MCF 10A (cell line): ENCODE data around the gene FMNL2. TPM values are rescaled to one million over a fixed set of nuclear protein-coding genes. Genes with fewer than 3 reads are reported as not detected.
A peak's percentile ranks its signal among the peaks of the same experiment; 100 is the strongest.

Experiments
- BruUV-seq: library from RNA; stranded (reverse); fragments of 400-500 nt; replicated peaks from 2 replicates; lab custom pipeline; 2021; lab: Mats Ljungman, UMichigan
- CTCF ChIA-PET: fragments of 300-600 bp; sonication (Branson Sonifier 250); formaldehyde crosslinking; extraction: SDS; loops from one replicate; lab custom pipeline; 2021; ENCODE audit warnings: antibody characterized with exemption, inconsistent platforms; lab: Yijun Ruan, JAX
- POLR2A ChIA-PET: fragments of 300-600, 350-650 bp; sonication (Branson Sonifier 250); formaldehyde crosslinking; extraction: SDS; loops from one replicate; lab custom pipeline; 2020; ENCODE audit warnings: antibody characterized with exemption, inconsistent platforms; lab: Yijun Ruan, JAX
- DNase-seq: peaks from one replicate; pipeline ENCODE4 v3.0.0-alpha.2; 2018; ENCODE audit not compliant: unreplicated experiment
- H3K27ac Mint-ChIP-seq: one replicate; pipeline ENCODE4 v1.8.0; 2022; ENCODE audit warnings: mild to moderate bottlenecking, low read depth, mixed read lengths; ENCODE audit not compliant: unreplicated experiment
- H3K27me3 Mint-ChIP-seq: one replicate; pipeline ENCODE4 v1.8.0; 2022; ENCODE audit warnings: mixed read lengths; ENCODE audit not compliant: insufficient read depth, unreplicated experiment
- H3K36me3 Mint-ChIP-seq: one replicate; pipeline ENCODE4 v1.8.0; 2022; ENCODE audit warnings: mild to moderate bottlenecking, moderate library complexity, mixed read lengths; ENCODE audit not compliant: insufficient read depth, unreplicated experiment
- H3K4me1 Mint-ChIP-seq: one replicate; pipeline ENCODE4 v1.8.0; 2022; ENCODE audit warnings: mixed read lengths; ENCODE audit not compliant: insufficient read depth, unreplicated experiment
- H3K4me3 Mint-ChIP-seq: one replicate; pipeline ENCODE4 v1.8.0; 2022; ENCODE audit warnings: mild to moderate bottlenecking, moderate library complexity, mixed read lengths; ENCODE audit not compliant: unreplicated experiment
- H3K9me3 Mint-ChIP-seq: one replicate; pipeline ENCODE4 v1.8.0; 2022; ENCODE audit warnings: mixed read lengths; ENCODE audit not compliant: unreplicated experiment
- intact Hi-C: fragments of 100-400 bp; cut with micrococcal nuclease; formaldehyde crosslinking; loops from 2 replicates; pipeline ENCODE4 v1.14.1; 2022
- total RNA-seq: library from RNA; stranded (reverse); gene quantifications from 2 replicates; pipeline ENCODE4 v1.2.3, GENCODE V29; 2022
- TF ChIP-seq, protein P1 (sequence below): fragments of 200-600 bp; IDR thresholded peaks from one replicate; pipeline ENCODE4 v1.8.0; 2022; ENCODE audit warnings: antibody characterized with exemption, mild to moderate bottlenecking; ENCODE audit not compliant: unreplicated experiment

The FMNL2 gene
- total RNA-seq, 1 experiment from 2014 or later: 76.5 TPM

DNA sequence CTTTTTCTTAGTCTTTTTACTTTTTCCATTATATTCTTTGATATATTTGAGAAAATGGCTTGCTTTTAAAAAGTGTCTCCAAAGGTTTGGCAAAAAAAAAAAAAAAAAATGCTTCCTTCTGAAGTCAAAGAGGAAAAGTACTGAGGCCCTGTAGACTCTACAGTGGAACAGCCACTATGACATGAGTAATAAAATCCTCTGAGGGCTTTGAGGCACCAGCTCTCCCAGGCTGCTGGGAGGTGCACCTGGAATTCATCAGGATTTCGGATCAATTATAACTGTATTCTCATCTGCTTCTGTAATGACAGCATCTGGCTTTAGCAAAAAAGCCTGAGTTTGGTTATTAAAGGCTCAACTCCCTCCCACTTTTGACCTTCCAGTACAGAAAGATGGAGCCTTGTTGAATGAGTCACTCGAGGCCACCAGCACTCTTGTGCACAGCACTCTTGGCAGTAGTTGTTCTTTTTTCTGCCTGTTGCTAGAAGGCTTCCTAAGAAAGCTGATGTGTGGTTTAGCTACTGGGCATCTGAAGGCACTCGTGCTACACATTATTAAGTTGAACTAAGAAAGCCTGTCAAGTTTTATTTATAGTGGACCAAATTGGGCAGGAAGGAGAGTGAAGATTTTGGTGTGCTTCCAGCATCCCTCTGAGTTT, 251.0 kb downstream of the FMNL2 start:
- TF ChIP-seq, protein P1, sequence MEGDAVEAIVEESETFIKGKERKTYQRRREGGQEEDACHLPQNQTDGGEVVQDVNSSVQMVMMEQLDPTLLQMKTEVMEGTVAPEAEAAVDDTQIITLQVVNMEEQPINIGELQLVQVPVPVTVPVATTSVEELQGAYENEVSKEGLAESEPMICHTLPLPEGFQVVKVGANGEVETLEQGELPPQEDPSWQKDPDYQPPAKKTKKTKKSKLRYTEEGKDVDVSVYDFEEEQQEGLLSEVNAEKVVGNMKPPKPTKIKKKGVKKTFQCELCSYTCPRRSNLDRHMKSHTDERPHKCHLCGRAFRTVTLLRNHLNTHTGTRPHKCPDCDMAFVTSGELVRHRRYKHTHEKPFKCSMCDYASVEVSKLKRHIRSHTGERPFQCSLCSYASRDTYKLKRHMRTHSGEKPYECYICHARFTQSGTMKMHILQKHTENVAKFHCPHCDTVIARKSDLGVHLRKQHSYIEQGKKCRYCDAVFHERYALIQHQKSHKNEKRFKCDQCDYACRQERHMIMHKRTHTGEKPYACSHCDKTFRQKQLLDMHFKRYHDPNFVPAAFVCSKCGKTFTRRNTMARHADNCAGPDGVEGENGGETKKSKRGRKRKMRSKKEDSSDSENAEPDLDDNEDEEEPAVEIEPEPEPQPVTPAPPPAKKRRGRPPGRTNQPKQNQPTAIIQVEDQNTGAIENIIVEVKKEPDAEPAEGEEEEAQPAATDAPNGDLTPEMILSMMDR: no peak
- POLR2A ChIA-PET: interaction anchor here (0.6 to 3.1 kb wide), 4 partner anchors 13 to 120 kb away, joined by 3 to 8 read pairs (median 3); no protein-coding TSS in a partner anchor
- Mint-ChIP-seq H3K36me3 (peaks cover 29% of the 10 kb centered on the region), H3K4me1 (peaks cover 36% of the 10 kb centered on the region), H3K27ac (peak overlapping the region; percentile 16), H3K4me3 (no peak overlapping the region), H3K27me3 (no peaks in the 10 kb centered on the region), H3K9me3 (no peaks in the 10 kb centered on the region)
- DNase-seq: peak; percentile 63
- CTCF ChIA-PET: interaction anchor here (0.6 to 1.9 kb wide), 4 partner anchors 13 to 417 kb away, joined by 3 to 5 read pairs (median 4); no protein-coding TSS in a partner anchor
- no TSS peak for BruUV-seq
- intact Hi-C loops: no loop called here

DNA sequence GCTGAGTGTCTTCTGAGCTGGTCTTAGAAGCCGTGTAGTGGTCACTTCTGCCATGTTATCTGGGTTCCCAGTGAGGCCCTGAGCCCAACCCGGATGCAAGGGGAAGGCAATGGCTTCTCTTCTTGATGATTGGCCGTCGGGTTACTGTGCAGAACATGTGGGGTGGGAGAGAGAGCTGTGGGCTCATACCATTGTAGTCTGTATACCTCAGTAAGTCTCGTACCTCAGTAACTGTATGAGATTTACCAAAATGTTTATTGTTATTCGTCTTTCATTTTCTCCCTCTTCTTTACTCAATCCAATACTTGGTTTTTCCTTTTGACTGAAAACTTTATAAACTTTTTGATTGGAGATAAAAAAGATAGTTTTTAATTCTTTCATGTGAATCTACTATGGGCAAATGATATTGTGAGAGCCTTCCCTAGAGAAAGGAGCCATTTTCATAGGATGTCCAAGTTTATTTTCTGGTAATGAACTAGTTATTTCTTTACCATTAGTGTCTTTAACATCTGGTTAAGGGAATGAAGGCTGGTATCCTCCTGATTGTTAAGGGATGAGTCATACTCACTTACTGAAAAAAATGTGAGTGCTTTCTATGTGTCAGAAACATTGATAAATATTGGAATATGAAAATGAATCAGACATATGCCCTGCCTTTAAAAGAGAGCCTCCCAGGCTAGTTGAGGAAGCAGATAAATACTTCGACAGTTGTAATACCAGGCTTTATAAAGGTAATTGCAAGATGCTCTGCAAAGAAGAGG, 252.4 kb downstream of the FMNL2 start:
- peaks cover 32% of the 10 kb centered on the region for H3K4me1 Mint-ChIP-seq
- POLR2A ChIA-PET: interaction anchor here (3.1 kb wide), 1 partner anchor 14 kb away, joined by 8 read pairs; no protein-coding TSS in a partner anchor

DNA sequence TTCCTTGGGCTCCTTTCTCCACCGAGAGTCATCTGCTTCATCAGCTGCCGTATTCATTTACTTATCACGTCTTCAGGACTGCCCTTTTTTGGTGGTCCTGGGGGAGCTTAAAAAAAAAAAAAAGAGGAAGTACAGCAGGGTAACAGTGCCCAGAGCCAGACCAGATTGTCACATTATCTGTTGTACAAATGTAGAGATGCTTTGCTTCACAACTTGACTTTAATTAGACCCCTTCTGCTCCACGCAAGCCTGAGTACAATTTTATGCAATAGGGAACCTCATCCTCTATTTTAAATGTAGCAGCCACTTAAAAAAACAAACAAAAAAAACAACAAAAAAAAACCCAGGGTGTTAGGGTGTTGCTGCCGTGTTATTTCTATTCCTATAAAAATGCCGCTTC, 254.0 kb downstream of the FMNL2 start:
- peaks cover 30% of the 10 kb centered on the region for H3K4me1 Mint-ChIP-seq
- BruUV-seq: no TSS peak
- TF ChIP-seq, protein P1: no peak
- CTCF ChIA-PET: interaction anchor here (0.7 to 1.3 kb wide), 5 partner anchors 11 to 413 kb away, joined by 3 to 4 read pairs (median 3); partner anchors contain the start of gene STAM2
- intact Hi-C loops: no loop called here
- no peaks in the 10 kb centered on the region for H3K27me3 Mint-ChIP-seq
- no peak overlapping the region for H3K27ac Mint-ChIP-seq
- no peak overlapping the region for H3K4me3 Mint-ChIP-seq
- no peaks in the 10 kb centered on the region for H3K9me3 Mint-ChIP-seq
- DNase-seq: no peak
- peaks cover 27% of the 10 kb centered on the region for H3K36me3 Mint-ChIP-seq
- POLR2A ChIA-PET: interaction anchor here (1.1 kb wide), 2 partner anchors 23 to 413 kb away, joined by 3 read pairs; no protein-coding TSS in a partner anchor

More for the DNA sequence above, 252.4 kb downstream of the FMNL2 start:
- no peaks in the 10 kb centered on the region for H3K27me3 Mint-ChIP-seq
- intact Hi-C loops: no loop called here
- no peak for DNase-seq
- TF ChIP-seq, protein P1: no peak
- no peaks in the 10 kb centered on the region for H3K9me3 Mint-ChIP-seq
- peak overlapping the region; percentile 14 for H3K27ac Mint-ChIP-seq
- no TSS peak for BruUV-seq
- CTCF ChIA-PET: interaction anchor here (1.3 to 1.9 kb wide), 2 partner anchors 9 to 48 kb away, joined by 4 to 5 read pairs; no protein-coding TSS in a partner anchor
- no peak overlapping the region for H3K4me3 Mint-ChIP-seq
- H3K36me3 Mint-ChIP-seq: peaks cover 38% of the 10 kb centered on the region
